GM19324 (cell line): ENCODE data around the gene MOB1B.
"Not testable (repeated sequence)": the region's sequence is repeated elsewhere in the genome, so short reads cannot be mapped to it uniquely, and the experiment has no call there.

ENCODE experiments used
- ATAC-seq: cut with Tn5 transposase; IDR thresholded peaks from one replicate; pipeline ENCODE4 v1.9.1; 2021; ENCODE audit warnings: mild to moderate bottlenecking, moderate library complexity; ENCODE audit not compliant: unreplicated experiment, low FRiP score

Gene MOB1B

GRCh38 chr4:70901984-70902576 lies at the start of gene MOB1B:
Gene MOB1B (plus strand): TSS chr4:70902369. CDS start chr4:70902537, 168 bp downstream.
- peak; percentile 89 for ATAC-seq

GRCh38 chr4:70855464-70855863 lies 46.7 kb upstream of the MOB1B start:
- no peak for ATAC-seq

GRCh38 chr4:70858454-70858853 lies 43.7 kb upstream of the MOB1B start:
- ATAC-seq = no peak

GRCh38 chr4:70859066-70859465 lies 43.1 kb upstream of the MOB1B start:
- ATAC-seq = no peak

- ATAC-seq = no peak
Measured at GRCh38 chr4:70863099-70863790, 38.9 kb upstream of the MOB1B start.

GRCh38 chr4:70868778-70869177 lies 33.4 kb upstream of the MOB1B start:
- no peak for ATAC-seq

GRCh38 chr4:70873216-70873615 lies 29.0 kb upstream of the MOB1B start:
- no peak for ATAC-seq

- ATAC-seq = no peak
Measured at GRCh38 chr4:70874268-70875156, 27.7 kb upstream of the MOB1B start.

- no peak for ATAC-seq
Measured at GRCh38 chr4:70877556-70877955, 24.6 kb upstream of the MOB1B start.

- no peak for ATAC-seq
Measured at GRCh38 chr4:70880739-70881138, 21.4 kb upstream of the MOB1B start.

- ATAC-seq = no peak
Measured at GRCh38 chr4:70885174-70885573, 17.0 kb upstream of the MOB1B start.

- no peak for ATAC-seq
Measured at GRCh38 chr4:70892086-70892769, 9.9 kb upstream of the MOB1B start.

GRCh38 chr4:70893790-70894189 lies 8.4 kb upstream of the MOB1B start:
- ATAC-seq = no peak

GRCh38 chr4:70895405-70895804 lies 6.8 kb upstream of the MOB1B start:
- no peak for ATAC-seq

- no peak for ATAC-seq
Measured at GRCh38 chr4:70895811-70896491, 6.2 kb upstream of the MOB1B start.

GRCh38 chr4:70898581-70898980 lies 3.6 kb upstream of the MOB1B start:
- not testable (repeated sequence) for ATAC-seq

GRCh38 chr4:70901607-70901983 lies 574 bp upstream of the MOB1B start:
- no peak for ATAC-seq

GRCh38 chr4:70902577-70903290 lies 565 bp downstream of the MOB1B start:
- peak; percentile 61 for ATAC-seq

- no peak for ATAC-seq
Measured at GRCh38 chr4:70903291-70903603, 1.1 kb downstream of the MOB1B start.
